Measurements from ENCODE around the gene SLAMF8. TPM values are rescaled to one million over a fixed set of nuclear protein-coding genes. Genes with fewer than 3 reads are reported as not detected.

The SLAMF8 gene
- total and polyA plus RNA-seq, 4 donors, result 0.28 to 1.6 (median 1.1) TPM

DNA sequence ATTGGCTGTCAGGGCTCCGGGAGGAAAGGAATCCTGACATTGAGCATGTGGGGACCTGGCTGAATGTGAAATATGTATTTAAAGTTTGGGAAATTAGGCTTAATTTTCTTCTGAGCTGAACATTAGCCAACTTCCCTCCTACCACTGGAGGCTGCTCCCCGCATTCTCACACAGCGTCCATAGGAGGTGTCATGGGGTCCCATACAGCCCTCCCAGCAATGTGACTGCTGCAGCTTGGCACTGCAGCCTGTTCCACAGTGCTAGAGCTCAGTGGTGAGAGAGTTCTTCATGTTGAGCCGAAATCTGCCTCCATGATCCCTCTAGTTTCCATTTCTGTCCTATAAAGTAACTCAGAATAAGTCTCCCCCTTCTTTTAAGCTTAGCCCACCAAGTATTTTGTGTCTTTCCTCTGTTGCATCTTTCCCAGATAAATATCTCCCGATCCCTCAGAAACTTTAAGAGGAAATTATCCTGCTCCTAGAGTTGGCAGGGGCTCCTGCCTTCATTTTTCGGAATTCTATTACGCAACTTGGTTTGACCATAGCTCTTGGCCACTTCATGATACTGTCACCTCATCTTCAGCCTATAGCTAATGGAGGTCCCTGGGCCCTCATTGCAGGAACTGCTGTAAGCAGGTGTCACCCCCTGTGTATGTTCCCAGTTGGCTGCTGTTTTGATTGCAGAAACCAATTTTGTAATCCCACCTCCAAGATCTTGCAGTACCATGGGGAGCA lies 22.6 kb upstream of the SLAMF8 start:
- DNase-seq (ENCODE audit: low spot score), result no peak
- 72% methylated on average over 7 of the region's 7 CpGs for WGBS

DNA sequence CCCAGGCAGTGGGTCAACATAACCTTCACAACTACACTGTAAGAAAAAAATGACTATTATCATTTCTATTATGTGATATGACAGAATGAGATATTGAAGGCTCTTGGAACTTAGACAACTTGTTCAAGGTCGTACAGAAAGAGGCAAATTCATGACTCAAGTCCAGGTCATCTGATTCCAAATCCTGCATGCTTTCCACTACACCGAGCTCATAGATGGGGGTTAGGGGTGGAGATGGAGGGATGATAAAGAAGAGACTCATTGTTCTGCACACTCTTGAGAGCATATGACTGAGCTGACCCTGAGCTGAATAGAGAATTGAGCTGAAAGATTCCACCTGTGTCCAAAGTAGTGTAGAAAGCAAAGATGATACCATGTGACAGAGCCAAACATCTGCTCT lies 21.7 kb upstream of the SLAMF8 start:
- H3K9ac ChIP-seq (ENCODE audit: low read depth in 1 of 2, low read length in 2 of 2), result no peak overlapping the region
- H3K36me3 ChIP-seq (ENCODE audit: control insufficient read depth in 4 of 4, insufficient read depth in 3 of 4, low read depth in 1 of 4, low read length in 3 of 4), result no peaks in the 10 kb centered on the region
- WGBS, result 64% methylated on average over 2 of the region's 2 CpGs
- H3K27me3 ChIP-seq (ENCODE audit: control insufficient read depth in 4 of 4, insufficient read depth in 4 of 4, low read length in 3 of 4), result no peaks in the 10 kb centered on the region
- DNase-seq (ENCODE audit: low spot score), result no peak
- no peaks in the 10 kb centered on the region for H3K9me3 ChIP-seq (ENCODE audit: control insufficient read depth in 4 of 4, low read length in 3 of 4)
- H3K4me3 ChIP-seq (ENCODE audit: low read depth in 1 of 3, low read length in 3 of 3), result no peak overlapping the region
- no peak overlapping the region for H3K27ac ChIP-seq (ENCODE audit: low read depth in 1 of 2, low read length in 2 of 2)
- no peaks in the 10 kb centered on the region for H3K4me1 ChIP-seq (ENCODE audit: control insufficient read depth in 4 of 4, insufficient read depth in 4 of 4, low read length in 3 of 4)
- TF ChIP-seq YY1 (IDR thresholded peaks at IDR 0.05), result no peak
- no peak for TF ChIP-seq HNF4G (IDR thresholded peaks at IDR 0.05)
- TF ChIP-seq NR2F2 (IDR thresholded peaks at IDR 0.05), result no peak
- no peak for TF ChIP-seq SP1 (IDR thresholded peaks at IDR 0.05)
- TF ChIP-seq HNF4A (conservative IDR thresholded peaks at IDR 0.05), result no peak
- TF ChIP-seq, protein P1, sequence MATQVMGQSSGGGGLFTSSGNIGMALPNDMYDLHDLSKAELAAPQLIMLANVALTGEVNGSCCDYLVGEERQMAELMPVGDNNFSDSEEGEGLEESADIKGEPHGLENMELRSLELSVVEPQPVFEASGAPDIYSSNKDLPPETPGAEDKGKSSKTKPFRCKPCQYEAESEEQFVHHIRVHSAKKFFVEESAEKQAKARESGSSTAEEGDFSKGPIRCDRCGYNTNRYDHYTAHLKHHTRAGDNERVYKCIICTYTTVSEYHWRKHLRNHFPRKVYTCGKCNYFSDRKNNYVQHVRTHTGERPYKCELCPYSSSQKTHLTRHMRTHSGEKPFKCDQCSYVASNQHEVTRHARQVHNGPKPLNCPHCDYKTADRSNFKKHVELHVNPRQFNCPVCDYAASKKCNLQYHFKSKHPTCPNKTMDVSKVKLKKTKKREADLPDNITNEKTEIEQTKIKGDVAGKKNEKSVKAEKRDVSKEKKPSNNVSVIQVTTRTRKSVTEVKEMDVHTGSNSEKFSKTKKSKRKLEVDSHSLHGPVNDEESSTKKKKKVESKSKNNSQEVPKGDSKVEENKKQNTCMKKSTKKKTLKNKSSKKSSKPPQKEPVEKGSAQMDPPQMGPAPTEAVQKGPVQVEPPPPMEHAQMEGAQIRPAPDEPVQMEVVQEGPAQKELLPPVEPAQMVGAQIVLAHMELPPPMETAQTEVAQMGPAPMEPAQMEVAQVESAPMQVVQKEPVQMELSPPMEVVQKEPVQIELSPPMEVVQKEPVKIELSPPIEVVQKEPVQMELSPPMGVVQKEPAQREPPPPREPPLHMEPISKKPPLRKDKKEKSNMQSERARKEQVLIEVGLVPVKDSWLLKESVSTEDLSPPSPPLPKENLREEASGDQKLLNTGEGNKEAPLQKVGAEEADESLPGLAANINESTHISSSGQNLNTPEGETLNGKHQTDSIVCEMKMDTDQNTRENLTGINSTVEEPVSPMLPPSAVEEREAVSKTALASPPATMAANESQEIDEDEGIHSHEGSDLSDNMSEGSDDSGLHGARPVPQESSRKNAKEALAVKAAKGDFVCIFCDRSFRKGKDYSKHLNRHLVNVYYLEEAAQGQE (IDR thresholded peaks at IDR 0.05), result no peak
- TF ChIP-seq, protein P2, sequence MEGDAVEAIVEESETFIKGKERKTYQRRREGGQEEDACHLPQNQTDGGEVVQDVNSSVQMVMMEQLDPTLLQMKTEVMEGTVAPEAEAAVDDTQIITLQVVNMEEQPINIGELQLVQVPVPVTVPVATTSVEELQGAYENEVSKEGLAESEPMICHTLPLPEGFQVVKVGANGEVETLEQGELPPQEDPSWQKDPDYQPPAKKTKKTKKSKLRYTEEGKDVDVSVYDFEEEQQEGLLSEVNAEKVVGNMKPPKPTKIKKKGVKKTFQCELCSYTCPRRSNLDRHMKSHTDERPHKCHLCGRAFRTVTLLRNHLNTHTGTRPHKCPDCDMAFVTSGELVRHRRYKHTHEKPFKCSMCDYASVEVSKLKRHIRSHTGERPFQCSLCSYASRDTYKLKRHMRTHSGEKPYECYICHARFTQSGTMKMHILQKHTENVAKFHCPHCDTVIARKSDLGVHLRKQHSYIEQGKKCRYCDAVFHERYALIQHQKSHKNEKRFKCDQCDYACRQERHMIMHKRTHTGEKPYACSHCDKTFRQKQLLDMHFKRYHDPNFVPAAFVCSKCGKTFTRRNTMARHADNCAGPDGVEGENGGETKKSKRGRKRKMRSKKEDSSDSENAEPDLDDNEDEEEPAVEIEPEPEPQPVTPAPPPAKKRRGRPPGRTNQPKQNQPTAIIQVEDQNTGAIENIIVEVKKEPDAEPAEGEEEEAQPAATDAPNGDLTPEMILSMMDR (IDR thresholded peaks at IDR 0.05; ENCODE audit: low read depth, low read length, missing input control), result no peak

More for the DNA sequence above, 22.6 kb upstream of the SLAMF8 start:
- H3K9me3 ChIP-seq (ENCODE audit: control insufficient read depth in 4 of 4, low read length in 3 of 4), result no peaks in the 10 kb centered on the region
- TF ChIP-seq ATF3 (IDR thresholded peaks at IDR 0.05) (no peak), GABPA (IDR thresholded peaks at IDR 0.05 in 1 of 2, conservative IDR thresholded peaks at IDR 0.05 in 1 of 2) (no peak), SP1 (IDR thresholded peaks at IDR 0.05) (no peak), FOXA1 (IDR thresholded peaks at IDR 0.05) (no peak)
- TF ChIP-seq, protein P1 (IDR thresholded peaks at IDR 0.05), result no peak
- TF ChIP-seq, protein P2 (IDR thresholded peaks at IDR 0.05; ENCODE audit: low read depth, low read length, missing input control), result no peak
- TF ChIP-seq, protein P3, sequence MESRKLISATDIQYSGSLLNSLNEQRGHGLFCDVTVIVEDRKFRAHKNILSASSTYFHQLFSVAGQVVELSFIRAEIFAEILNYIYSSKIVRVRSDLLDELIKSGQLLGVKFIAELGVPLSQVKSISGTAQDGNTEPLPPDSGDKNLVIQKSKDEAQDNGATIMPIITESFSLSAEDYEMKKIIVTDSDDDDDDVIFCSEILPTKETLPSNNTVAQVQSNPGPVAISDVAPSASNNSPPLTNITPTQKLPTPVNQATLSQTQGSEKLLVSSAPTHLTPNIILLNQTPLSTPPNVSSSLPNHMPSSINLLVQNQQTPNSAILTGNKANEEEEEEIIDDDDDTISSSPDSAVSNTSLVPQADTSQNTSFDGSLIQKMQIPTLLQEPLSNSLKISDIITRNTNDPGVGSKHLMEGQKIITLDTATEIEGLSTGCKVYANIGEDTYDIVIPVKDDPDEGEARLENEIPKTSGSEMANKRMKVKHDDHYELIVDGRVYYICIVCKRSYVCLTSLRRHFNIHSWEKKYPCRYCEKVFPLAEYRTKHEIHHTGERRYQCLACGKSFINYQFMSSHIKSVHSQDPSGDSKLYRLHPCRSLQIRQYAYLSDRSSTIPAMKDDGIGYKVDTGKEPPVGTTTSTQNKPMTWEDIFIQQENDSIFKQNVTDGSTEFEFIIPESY (IDR thresholded peaks at IDR 0.05), result no peak
- TF ChIP-seq, protein P4, sequence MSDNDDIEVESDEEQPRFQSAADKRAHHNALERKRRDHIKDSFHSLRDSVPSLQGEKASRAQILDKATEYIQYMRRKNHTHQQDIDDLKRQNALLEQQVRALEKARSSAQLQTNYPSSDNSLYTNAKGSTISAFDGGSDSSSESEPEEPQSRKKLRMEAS (IDR thresholded peaks at IDR 0.05), result no peak
- no peaks in the 10 kb centered on the region for H3K36me3 ChIP-seq (ENCODE audit: control insufficient read depth in 4 of 4, insufficient read depth in 3 of 4, low read depth in 1 of 4, low read length in 3 of 4)
- H3K27ac ChIP-seq (ENCODE audit: low read depth in 1 of 2, low read length in 2 of 2), result no peak overlapping the region
- H3K9ac ChIP-seq (ENCODE audit: low read depth in 1 of 2, low read length in 2 of 2), result no peak overlapping the region
- H3K4me3 ChIP-seq (ENCODE audit: low read depth in 1 of 3, low read length in 3 of 3), result no peak overlapping the region
- no peaks in the 10 kb centered on the region for H3K4me1 ChIP-seq (ENCODE audit: control insufficient read depth in 4 of 4, insufficient read depth in 4 of 4, low read length in 3 of 4)
- H3K27me3 ChIP-seq (ENCODE audit: control insufficient read depth in 4 of 4, insufficient read depth in 4 of 4, low read length in 3 of 4), result no peaks in the 10 kb centered on the region
